Stimulated activated CD8-positive, alpha-beta memory T cell treated with anti-CD3 and anti-CD28 coated beads, Interleukin-7, amount 100 ng/mL, for 4 hours (primary cell): ENCODE data around the gene STXBP6.
"Not testable (repeated sequence)": the region's sequence is repeated elsewhere in the genome, so short reads cannot be mapped to it uniquely, and the experiment has no call there.

ENCODE experiments used
- DNase-seq, 2 donors: peaks; one replicate each; pipeline ENCODE4 v3.0.0-alpha.2; 2020; ENCODE audit warnings: low read depth in 2 of 2

STXBP6 gene

DNA sequence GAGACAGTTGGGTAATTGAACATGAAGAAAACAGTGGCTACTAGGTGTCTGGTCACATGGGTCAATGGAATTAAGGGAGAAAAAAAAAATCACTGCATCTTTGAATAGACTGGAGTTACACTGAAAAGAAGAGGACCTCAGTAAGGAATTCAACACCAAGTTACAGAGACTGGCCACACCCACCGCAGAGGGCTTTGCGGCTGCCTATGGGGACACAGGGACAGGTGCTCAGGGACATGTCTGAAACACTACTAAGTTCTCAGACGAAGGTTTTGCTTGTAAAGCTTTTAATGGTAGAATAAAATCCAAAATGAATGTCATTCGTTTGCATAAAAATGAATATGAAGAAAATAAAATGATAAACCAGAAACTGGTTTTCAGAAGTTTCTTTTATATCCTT is 93.8 kb downstream of the STXBP6 start:
- no peak for DNase-seq

DNA sequence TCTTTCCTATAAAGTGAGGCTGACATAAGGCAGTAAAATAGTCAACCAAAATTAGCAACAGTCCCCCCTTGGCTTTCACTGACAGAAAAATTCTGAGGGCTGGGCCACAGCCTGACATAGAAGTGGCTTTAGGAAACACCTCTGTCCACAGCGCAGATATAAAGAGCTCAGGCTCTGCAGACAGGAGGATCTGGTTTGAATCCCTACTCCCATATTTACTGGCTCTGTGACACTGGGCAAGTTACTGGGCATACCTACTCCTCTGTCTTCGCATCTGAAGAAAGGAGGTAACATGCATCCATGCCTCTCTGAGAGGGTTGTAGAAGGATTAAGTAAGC is 95.3 kb downstream of the STXBP6 start:
- DNase-seq = no peak

- DNase-seq = no peak
Observed at GRCh38 chr14:24954037-24954699, 95.8 kb downstream of the STXBP6 start.

DNA sequence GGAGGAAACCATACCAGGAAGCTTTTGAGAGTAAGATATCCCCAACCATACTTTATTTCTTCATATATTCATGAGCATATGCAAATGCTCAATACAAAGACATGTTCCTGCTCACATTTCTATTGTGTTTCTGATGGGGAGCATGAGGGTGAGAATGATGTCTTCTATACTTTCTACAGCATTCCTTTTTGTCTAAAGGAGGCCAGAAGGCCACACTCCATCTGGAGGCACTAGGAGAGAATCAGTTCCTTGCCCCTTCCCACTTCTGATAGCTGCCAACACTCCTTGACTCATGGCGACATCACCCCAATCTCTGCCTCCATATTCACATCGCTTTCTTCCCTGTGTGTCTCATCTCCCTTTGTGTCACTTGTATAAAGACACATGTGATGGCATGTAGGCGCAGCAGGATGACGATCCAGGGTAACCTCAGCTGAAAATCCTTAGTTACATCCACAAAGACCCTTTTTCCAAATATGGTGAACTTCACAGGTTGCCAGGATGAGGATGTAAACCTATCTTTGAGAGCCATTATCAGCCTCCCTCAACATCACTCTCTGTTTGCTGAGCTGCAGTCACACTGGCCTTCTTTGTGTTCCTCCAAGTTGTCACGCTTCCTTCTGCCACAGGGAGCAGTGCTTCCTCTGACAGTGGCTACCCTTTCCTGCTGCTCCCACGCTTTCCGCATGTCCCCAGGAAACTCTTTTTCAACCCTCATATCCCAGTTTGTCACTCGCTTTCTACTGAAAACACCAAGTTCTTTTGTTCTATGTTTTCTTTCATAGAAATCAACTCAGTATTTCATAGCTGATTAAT is 96.9 kb downstream of the STXBP6 start:
- no peak for DNase-seq

DNA sequence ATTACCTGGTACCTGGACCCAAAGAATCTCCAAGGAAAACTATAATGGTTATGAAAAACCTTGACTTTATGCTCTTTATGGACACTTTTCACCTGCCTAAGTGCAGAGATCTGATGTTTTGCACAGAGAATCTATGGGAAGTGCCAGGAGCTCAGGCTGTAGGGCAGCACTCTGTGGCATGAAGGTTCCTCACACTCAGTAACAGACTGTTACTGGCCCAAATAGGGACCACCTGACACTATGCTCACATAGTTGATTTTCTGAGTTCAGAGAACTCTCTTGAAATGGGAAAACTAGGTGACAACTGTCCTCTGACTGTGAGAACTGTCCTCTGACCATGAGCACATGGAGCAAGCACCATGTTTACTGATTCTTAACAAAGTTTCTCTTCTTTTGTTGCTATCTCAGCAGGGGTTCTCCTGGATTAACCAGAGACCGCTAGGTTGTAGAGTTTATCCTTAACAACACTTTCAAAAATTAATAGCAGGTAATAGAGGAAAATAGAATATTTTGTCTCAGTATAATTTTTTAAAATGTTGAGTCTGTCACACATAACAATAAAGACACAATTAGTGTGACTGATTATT is 101.6 kb downstream of the STXBP6 start:
- DNase-seq = no peak

DNA sequence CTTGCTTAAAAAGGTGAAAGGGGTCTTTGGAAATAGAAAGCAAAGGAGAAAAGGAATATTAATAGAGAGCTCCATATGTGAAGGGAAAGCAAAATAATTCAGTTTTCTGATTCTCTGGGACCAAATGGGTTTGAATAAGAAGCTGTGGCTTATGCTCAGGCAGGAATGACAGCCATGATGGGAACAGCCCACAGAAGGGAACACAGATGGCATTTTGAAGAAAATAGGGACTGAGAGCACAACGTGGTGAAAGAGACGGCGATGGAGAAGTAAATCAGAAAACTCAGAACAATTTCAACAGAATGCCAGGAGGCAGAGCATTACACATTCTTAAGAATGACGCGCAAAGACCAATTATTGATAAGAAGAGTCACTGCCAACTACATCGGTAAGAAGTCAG is 102.8 kb downstream of the STXBP6 start:
- no peak for DNase-seq

DNA sequence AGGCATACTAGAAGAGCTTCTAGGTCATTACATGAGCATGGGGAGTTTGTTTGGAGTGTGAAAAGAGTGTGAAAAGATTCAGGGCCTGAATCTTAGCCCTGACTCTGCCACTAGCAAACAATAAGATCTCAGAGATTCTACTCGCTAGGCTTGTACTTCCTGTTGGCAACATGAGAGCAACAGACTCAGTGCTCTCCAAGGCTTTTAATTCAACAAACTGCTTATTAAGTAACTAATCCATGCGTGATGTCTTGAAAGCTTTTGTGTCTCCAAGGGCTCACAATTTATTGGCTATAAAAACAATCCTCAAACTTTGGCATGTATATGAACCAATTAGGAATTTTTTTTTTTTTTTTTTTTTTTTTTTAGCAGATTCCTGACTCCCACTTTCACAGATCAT is 105.1 kb downstream of the STXBP6 start:
- no peak for DNase-seq

- DNase-seq = no peak
Observed at GRCh38 chr14:24943024-24943423, 106.9 kb downstream of the STXBP6 start.

GRCh38 chr14:24941719-24942118 is 108.2 kb downstream of the STXBP6 start:
- DNase-seq = no peak

- DNase-seq = no peak
Observed at GRCh38 chr14:24940213-24940783, 109.6 kb downstream of the STXBP6 start.

DNA sequence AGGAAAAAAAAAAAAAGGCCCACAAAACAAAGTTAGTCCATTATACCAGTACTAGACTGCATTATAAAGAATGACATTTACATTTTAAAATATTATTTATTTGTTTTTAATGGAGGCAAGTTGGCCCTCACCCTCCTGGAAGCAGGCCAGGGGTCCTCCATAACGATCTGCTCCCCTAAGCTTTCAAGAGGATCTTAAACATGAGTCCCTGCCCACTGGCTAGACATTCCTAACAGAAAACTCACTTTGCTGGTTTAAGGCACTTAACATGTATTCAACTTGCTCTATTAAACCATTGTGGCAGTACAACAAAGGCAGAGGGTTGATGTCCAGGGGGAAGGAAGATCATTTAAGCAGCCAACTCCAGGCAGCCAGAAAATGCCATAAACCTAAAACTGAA is 111.4 kb downstream of the STXBP6 start:
- DNase-seq = no peak

- DNase-seq = no peak
Observed at GRCh38 chr14:24937300-24937699, 112.6 kb downstream of the STXBP6 start.

GRCh38 chr14:24936773-24937172 is 113.2 kb downstream of the STXBP6 start:
- not testable (repeated sequence) for DNase-seq

- DNase-seq = no peak
Observed at GRCh38 chr14:24935796-24936195, 114.2 kb downstream of the STXBP6 start.

- DNase-seq = no peak
Observed at GRCh38 chr14:24928386-24928900, 121.5 kb downstream of the STXBP6 start.

- no peak for DNase-seq
Observed at GRCh38 chr14:24927809-24928208, 122.1 kb downstream of the STXBP6 start.

DNA sequence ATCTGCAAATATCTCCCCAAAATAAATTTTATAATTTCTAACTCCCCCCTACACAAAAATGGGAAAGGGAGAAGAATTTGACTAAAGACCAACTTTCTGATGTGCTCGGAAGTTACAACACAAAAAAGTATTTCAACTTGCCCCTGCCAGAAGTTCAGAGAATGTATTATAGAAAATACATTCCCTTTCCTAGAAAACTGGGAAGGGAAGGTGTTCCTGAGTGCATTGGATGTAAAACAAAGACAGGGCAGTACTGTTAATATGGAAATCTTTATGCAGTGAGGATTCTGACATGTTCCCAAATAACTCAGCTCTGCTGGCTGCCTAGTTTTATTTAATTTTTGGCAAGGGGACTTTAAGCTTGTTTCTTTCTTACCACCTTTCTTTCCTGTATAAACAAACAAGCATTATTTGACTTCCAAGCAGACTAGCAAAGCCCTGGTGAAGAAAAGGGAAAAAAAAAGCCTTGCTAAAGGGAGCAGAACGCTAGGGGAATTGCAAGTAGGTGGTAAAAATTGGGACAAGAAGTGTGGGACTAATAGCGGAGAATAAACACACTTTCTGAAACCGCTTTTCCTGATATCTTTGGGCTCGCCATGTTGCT is 124.1 kb downstream of the STXBP6 start:
- DNase-seq = no peak

- DNase-seq = no peak
Observed at GRCh38 chr14:24924544-24924943, 125.4 kb downstream of the STXBP6 start.

GRCh38 chr14:24921903-24922302 is 128.0 kb downstream of the STXBP6 start:
- no peak for DNase-seq

DNA sequence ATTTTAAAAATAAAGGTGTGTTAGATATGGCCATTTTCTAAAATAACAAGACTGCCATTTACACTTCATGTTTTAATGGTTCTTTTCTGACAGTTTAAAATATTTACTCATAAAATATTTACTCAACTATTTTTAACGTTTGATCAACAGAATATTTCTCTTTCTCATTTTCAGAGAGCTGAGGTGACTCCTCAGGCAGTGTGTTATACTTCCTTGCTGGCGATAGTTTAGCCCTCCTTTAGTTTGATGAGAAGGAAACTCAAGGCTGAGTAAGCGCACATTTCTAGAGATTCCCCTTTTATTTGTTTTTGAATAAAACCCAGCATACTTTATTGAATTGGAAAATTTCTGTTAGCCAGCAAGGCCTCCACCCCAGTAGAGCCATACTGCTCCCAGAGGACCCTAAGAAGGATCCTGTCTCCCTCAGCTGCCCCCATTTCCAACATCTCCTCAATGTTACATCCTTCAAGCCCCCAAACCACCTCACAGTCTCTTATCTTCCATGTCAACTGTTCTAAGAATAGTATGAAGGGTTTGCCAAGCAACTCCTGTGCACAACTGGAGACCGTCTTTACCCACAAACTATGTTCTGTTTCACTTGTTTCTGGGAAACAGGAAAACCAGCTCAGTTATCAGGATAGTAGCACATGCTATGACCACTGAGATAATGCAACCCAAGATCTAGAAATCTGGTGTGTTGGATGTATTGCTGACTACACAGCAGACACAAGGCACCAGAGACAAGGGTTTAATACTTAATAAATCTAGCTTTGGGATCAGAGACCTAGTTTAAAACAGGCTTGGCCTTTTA is 129.5 kb downstream of the STXBP6 start:
- DNase-seq = no peak

DNA sequence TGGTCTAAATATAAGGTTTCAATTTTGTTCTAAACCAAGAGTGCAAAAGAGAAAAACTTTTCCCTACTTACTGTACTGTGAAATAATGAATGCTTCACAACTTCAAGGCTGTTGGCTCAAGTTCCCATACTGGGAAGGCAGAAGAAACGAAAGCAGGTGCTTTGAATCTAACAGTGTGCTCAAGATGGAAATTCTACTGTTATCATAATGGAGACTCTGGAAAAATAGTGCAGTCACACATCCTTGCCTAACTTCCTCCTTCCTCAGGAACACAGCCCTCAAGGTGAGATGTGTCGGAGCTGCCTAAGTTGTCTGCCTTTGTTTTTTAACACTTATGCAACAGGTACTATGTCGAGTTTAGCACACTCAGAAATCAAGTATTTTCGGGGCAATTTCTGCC is 131.1 kb downstream of the STXBP6 start:
- no peak for DNase-seq
